Esophagus squamous epithelium (tissue), 4 donors: Measurements from ENCODE around the gene CLDN18.

ENCODE experiments used
- POLR2A ChIP-seq, 4 donors: fragments of 450-650 bp; IDR thresholded peaks; one replicate each; pipeline ENCODE4 v1.6.1; 2017; ENCODE audit warnings: antibody characterized with exemption in 4 of 4, mild to moderate bottlenecking in 4 of 4, moderate library complexity in 3 of 4
- TF ChIP-seq, protein P1 (sequence below), 6 experiments: fragments of 450-650 bp in 4 of 6; fragments of 200-600 bp in 2 of 6; sonication (generic) in 2 of 6; IDR thresholded peaks; one replicate each; pipeline ENCODE4 v1.5.1; 2016 to 2019; ENCODE audit warnings: antibody characterized with exemption in 6 of 6, mild to moderate bottlenecking in 4 of 6, moderate library complexity in 4 of 6

DNA sequence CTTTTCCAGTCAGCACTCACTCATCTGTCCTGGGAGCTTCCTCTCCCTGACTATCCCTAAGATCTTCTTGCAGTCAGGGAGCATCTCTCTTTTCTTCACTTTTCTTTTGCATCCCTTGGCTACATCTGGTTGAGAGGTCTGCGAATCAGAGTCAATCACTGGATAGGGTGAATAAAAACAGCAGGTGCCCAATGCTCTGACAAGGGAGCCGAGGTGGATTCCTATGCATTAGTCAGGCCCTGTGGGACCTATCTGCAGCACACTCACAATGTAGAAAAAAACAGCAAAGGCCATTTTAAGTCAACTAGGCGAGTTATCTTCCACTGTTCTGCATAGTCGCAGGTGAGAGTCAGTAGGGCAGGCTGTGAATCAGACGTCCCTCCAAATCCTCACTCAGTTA, 69.9 kb downstream of the CLDN18 start:
- TF ChIP-seq, protein P1, sequence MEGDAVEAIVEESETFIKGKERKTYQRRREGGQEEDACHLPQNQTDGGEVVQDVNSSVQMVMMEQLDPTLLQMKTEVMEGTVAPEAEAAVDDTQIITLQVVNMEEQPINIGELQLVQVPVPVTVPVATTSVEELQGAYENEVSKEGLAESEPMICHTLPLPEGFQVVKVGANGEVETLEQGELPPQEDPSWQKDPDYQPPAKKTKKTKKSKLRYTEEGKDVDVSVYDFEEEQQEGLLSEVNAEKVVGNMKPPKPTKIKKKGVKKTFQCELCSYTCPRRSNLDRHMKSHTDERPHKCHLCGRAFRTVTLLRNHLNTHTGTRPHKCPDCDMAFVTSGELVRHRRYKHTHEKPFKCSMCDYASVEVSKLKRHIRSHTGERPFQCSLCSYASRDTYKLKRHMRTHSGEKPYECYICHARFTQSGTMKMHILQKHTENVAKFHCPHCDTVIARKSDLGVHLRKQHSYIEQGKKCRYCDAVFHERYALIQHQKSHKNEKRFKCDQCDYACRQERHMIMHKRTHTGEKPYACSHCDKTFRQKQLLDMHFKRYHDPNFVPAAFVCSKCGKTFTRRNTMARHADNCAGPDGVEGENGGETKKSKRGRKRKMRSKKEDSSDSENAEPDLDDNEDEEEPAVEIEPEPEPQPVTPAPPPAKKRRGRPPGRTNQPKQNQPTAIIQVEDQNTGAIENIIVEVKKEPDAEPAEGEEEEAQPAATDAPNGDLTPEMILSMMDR (IDR thresholded peaks at IDR 0.05), result no peak
- no peak for TF ChIP-seq POLR2A (IDR thresholded peaks at IDR 0.05)
